Right renal cortex interstitium (tissue), 3 donors: ENCODE results near the gene LAPTM5. TPM values are rescaled to one million over a fixed set of nuclear protein-coding genes. Genes with fewer than 3 reads are reported as not detected.

Source experiments
- DNase-seq, 3 donors: peaks; one replicate each; pipeline ENCODE4 v3.0.0-alpha.2; 2013; ENCODE audit warnings: low read depth in 3 of 3, low spot score in 2 of 3
- polyA plus RNA-seq, 3 donors: library from polyadenylated mRNA; unstranded; fragments of 120-200 nt; gene quantifications; one replicate each; pipeline ENCODE4 v1.2.1, GENCODE V29; 2013; ENCODE audit not compliant: insufficient read length in 3 of 3

The LAPTM5 gene
- polyA plus RNA-seq, 3 donors: 12.8 to 18.4 (median 16.5) TPM

DNA sequence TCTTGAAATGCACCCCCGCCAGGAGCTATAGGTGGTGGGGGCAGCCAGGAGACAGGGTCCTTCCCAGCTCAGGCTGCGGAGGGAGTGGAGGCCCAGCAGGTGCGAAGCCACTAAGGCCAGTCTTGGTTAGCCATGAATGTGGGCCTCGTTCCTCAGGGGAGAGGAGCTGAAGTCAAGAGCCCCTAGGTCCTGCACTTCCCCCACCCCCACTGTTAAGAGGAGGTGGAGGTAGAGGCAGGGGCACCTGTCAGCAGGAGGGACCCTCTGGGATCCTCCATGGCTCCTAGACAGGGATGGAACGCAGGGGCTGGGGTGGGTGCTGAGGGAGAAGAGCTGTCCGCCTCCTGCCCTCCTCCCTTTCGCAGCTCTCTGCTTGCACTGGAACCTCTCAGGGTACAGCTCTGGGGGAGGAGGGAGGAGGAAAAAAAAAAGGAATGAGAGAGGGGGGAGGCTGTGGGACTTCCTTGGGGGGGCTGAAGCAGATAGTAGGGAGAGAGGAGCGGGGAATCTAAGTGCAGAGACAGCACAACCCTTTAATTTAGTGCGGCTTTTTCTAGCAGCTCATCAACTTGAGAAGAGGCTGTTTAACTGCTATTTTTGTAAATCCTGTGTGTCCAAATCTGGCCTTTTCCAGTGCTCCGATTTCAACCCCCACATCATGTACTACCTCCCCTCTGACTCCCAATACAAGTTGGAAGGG is 71.2 kb downstream of the LAPTM5 start:
- no peak for DNase-seq

DNA sequence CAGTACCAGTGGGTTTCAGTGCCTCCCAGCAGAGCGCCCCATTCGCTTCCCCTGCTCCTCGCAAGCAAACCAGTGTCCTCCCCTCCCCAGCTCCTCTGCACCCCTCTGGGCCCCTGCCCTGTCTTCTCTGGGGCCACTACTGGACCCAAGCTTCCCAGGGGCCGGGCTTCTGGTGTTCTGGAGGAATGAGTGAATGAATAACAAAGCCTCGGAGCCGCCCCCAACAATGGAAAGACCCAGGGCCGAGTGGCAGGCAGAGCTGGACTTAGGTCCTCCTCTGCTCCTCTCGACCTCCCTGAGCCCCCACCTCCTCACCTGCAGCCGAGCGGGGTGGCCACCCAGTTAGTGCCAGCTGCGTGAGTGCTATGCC is 71.8 kb downstream of the LAPTM5 start:
- DNase-seq: no peak

DNA sequence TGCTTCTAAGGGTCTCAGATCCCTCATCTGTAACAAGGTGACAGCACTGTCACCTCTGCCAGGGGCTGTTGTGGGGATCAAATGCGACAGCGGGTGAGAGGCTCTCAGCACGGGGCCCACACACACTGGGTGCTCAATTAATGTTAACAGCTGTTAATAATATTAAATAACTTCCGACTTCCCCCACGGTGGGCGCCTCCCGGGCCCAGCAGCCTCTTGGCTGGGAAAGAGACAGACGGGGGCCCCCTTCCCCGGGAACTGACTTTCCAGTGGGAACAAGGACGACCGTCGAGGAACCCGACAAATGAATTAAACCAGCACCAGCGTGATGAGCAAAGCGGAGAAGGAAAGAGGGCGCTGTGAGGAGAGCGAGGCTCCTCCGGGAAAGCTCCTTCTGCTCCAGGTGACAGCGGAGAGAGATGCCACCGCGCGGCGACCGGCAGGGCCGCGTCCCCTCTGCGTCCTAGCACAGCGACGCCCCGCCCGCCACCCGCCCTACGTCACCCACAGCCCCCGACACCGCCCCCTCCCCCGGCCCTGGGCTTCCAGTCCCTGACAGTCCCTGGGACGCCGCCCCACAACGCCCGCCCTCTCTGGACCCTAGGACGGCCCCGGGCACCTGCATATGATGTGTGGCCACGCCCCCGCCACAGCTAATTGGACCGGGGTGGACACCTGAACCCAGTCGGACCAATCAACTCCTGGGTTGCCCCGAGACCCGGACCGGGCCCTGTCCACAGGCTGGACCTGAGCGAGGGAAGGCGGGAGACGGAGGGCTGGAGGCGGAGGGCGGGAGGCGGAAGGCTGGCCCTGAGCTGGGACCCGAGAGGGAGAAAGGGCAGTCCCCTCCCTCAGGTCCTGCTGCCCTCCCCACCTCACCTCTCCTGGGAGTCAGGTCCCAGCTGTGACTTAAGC is 72.4 kb downstream of the LAPTM5 start:
- peak; percentile 16 to 65 (median 63) for DNase-seq

DNA sequence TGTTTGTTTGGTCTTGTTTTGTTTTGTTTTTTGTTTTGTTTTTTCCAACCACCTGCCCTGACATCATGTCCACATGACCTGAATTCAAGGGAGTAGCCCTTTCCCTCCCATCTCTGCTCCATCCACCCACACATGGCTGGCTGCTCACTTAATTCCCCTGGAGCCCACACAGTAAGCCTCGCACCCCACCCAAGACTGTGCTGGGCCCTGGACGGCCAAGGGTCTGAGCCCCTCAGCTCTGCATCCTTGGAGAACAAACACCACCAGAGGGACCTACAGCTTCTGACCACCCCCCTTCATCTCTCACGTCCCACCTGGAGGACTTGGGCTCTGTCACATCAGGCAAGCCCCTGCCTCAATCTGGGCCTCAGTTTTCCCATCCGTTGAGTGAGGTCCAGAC is 73.3 kb downstream of the LAPTM5 start:
- no peak for DNase-seq

DNA sequence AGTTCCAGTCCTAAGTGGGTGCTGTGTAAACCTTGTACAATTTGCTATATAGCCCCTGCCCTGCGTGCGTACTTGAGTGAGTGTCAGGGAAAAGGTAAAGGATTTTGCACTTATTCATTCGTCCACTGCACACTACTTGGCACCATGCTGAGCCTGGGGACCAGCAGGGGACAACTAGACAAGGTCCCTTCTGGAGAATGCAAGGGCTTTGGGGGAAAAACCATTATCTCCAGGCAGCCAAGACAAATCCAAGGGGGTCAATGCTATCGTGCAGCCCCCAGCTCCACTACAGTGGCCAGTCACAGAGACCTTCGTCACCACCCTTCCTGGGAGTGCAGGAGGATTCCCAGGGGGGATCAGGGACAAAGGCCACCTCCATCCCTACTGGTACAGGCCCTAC is 73.9 kb downstream of the LAPTM5 start:
- DNase-seq: no peak

Other genes starting within 250 kb of the LAPTM5 start
- gene MATN1, start 34.2 kb downstream of the LAPTM5 start, polyA plus RNA-seq: under 1 TPM; 0.11 to 0.21 (median 0.17) TPM
- 10 to 100 TPM; 22.6 to 25.3 (median 25.2) TPM for gene SDC3, start 151.0 kb upstream of the LAPTM5 start, polyA plus RNA-seq